SHP77 treated with DMSO at 0.1 percent for 48 hours (cell line): Measurements from ENCODE around the gene UPF1.

Experiments
- DNase-seq: peaks from one replicate; lab custom pipeline; 2025; lab: John Stamatoyannopoulos, UW

Gene UPF1

GRCh38 chr19:18831524-18832305, at the start of gene UPF1:
Gene UPF1, plus strand, starts transcription at chr19:18831959. Its CDS starts 251 bp downstream, at chr19:18832210.
- peak; percentile 68 for DNase-seq

GRCh38 chr19:18782559-18783225, 49.1 kb upstream of the UPF1 start:
- DNase-seq: no peak

DNA sequence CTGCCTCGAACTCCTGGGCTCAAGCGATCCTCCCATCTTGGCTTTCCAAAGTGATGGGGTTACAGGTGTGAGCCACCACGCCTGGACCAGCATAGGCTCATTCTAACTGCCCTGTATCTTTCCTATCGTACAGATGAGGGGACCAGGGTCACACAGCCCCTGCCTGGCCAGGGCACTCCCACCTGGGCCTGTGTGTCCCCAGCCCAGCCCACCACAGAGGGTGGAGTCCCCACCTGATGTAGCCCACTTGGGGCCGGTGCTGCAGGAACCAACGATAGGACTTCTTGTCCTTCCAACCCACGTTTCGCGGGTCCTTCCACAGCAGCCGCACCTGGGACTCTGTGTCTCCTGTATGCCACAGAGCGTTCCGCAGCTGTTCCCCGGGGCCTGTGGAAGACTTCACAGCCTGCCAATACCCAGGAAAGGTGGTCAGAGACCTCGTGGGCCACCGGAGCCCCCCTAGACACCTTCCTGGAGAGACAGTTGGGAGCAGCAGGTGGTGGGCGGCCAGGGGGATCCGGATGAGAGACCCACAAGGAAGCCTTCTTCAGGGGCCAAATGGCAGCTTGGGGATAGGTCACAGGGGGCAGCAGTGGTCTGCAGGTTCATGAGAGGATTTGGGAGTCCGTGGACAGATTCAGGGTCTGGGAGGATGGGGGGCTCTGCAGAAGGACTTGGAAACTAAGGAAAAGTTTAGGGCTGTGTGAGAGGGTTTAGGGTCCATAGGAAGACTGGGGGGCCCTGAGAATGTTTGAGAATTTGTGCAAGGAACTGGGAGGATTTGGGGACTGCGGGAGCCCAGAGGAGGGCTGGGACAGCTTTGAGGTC, 47.6 kb upstream of the UPF1 start:
- no peak for DNase-seq

DNA sequence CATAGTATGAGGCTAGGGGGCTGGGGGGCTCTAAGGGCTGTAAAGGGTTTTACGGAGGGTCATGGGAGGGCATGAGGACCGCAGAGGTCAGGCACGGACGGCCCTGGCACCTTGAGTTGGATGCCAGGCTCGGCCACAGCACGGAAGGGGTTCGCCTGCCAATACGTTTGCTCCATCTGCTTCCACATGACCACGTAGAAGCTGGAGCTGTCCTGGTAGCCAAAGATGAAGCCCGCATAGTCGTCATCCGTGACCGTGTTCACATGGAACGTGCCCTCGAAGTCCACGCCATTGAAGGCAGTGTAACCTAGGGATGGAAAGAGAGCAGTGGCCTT, 47.0 kb upstream of the UPF1 start:
- no peak for DNase-seq

GRCh38 chr19:18785179-18786124, 46.3 kb upstream of the UPF1 start:
- no peak for DNase-seq

- DNase-seq: no peak
Measured at GRCh38 chr19:18788529-18789421, 43.0 kb upstream of the UPF1 start.

DNA sequence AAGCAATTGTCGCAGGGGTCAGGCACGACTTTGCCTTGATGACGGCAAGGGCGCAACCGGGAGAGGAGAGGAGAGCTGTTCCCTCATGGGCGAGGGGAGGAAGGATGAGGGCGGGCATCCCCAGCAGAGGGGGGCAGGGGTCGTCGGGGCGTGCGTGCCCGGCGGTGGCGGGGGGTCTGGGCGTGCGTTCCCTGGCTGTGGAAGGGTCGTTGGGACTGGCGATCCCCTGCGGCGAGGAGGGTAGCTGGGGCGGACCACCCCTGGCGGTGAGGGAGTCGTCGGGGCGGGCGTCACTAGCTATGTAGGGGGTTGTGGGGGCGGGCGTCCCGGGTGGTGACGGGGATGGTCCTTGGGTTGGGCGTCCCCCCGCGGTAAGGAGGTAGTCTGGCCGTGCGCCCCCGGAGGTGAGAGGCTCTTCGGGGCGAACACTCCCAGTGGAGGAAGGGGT, 42.3 kb upstream of the UPF1 start:
- DNase-seq: no peak

GRCh38 chr19:18789883-18790565, 41.7 kb upstream of the UPF1 start:
- DNase-seq: no peak

GRCh38 chr19:18790566-18791314, 41.0 kb upstream of the UPF1 start, which contains the start of gene COMP:
Gene COMP, minus strand, starts transcription at chr19:18791305. Its CDS starts 36 bp downstream, at chr19:18791269.
- no peak for DNase-seq

GRCh38 chr19:18791315-18791678, 40.5 kb upstream of the UPF1 start:
- DNase-seq: no peak

- DNase-seq: no peak
Measured at GRCh38 chr19:18792661-18793060, 39.1 kb upstream of the UPF1 start.

DNA sequence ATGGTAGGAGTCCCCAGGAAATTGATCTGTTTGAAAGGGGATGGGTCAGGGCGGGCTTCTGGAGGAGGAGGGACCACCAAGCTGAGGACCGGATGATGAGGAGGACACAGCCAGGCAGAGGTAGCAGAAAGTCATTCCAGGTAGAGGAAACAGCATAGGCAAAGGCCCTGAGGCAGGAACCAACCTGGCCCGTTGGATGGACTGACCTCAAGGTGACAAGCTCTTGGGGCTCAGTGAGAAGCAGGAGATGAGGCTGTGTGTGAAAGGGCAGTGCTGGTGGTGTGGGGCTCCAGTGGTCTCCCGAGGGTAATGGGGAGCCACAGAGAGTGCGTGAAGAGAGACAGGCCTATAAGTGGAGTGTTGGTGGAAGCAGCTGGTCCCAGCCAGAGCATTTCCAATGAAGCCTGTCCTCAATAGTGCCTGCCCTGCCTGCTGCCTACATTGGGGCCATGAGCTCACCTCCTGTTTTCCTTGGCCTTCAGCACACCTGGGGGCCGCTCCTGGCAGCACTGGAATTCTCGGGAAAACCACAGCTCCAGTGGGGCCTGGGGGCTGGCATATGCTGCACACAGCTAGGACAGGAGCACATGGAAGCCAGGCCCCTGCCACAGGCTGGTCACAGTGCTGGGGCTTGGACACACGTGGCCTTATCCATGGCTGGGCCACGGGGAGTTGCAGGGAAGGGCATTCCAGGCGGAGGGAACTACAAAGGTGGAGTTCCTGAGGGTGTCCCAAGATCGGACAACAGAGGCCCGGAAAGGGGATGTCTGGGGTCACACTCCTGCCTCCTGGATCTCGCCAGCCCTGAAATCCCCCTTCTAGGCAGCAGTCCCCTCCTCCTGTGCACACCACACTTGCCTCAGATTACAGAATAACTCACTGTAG, 38.4 kb upstream of the UPF1 start:
- DNase-seq: no peak

GRCh38 chr19:18794029-18794313, 37.8 kb upstream of the UPF1 start:
- DNase-seq: no peak

DNA sequence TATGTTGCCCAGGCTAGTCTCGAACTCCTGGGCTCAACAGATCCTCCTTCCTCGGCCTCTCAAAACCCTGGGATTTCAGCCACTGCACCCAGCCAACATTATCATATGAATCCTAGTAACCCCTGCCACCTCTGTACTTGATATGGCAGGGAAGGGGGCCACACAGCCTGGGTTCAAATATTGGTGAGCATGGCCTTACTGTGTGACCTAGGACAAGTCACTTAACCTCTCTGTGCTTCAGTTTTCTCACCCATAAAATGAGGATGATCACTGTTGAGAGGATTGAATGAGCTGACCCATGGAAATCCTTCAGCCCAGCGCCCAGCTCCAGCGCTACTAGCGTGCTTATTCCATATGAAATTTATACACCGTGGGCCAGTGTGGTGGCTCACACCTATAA, 37.1 kb upstream of the UPF1 start:
- no peak for DNase-seq

- DNase-seq: no peak
Measured at GRCh38 chr19:18795540-18795939, 36.2 kb upstream of the UPF1 start.

- no peak for DNase-seq
Measured at GRCh38 chr19:18796239-18796638, 35.5 kb upstream of the UPF1 start.

DNA sequence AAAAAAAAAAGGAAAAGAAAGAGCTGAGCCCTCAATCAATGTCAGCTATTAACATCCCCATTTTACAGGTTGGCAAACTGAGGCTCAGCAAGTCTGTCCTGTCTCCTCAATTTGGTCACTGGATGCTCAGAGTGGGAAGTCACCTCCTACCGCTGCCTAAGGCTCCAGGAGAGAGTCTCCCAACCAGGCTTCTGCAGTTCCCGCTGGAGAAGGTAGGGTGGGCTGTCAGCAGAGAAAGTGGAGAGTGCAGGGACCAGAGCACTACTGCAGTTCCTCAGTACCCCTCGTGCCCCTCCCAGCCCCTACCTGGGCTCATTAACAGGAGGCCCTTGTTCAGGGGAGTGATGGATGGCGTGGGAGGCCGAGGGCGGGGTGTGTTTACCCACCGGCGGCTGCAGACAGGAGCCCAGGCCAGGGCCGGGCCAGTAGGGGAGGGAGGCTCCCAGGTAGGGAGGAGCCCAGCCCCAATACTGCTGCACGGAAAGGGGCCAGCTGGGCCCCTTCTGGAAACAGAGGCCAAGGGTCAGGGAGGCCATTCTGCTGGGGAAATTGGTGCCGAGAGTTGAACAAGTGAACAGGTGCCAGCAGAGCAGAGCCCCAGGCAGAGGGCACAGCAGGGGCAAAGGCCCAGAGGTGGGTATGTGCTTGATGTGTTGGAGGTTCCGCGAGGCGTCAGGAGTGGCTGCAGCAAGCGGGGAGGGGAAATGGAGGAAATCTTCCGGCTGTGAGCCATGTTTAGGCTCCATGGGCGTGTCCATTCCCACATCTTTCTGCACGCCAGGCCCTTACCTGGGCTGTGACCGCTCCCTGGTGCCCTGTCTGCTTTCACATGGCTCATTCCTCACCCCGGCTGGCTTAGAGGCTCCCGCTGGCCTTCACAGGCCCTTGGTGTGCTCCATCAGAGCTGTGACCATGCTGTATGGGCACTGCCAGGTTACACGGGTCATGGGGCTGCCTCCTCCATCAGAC, 33.1 kb upstream of the UPF1 start:
- no peak for DNase-seq
